Pons (tissue), 1 donor: ENCODE data around the gene ATXN2.
"Not testable (repeated sequence)": the region's sequence is repeated elsewhere in the genome, so short reads cannot be mapped to it uniquely, and the experiment has no call there.

ENCODE experiments used
- DNase-seq: peaks from one replicate; pipeline ENCODE4 v3.0.0-alpha.2; 2016; ENCODE audit warnings: low spot score

Gene ATXN2

DNA sequence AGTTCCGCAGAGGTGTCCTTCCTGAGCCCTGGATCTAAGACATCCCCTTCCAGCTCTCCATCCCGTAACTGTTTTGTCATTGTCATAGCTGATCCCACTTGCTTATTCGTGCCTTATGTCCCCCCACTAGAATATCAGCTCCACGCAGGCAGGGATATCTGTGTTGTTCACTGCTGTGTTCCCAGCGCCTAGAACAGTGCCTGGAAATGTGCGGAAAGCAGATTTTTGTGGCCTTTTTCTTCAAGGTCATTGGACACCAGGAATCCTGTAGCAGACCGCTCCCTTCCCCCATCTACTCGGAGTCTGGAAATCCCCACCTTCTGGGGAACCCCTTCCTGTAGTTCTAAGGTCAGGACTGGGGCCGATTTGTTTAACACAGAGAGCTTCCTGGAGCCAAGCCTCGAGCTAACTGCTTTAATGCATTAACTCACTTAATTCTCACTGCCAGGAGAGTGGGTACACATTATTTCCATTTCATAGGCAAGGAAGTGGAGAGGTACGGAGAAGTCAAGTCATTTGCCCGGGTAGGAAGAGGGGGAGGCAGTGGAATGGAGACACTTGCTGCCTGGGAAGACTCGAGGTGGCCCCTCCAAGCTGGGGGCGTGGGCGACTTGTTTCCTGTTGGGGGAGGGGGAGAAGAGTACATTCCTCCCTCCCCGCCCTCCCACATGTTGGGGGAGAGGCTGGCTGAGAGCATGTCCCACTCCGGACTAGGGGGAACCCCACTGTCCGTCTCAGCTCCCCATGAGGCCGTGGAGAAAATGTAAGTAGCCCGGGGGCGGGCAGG, 194.6 kb downstream of the ATXN2 start:
- peak; percentile 24 for DNase-seq

DNA sequence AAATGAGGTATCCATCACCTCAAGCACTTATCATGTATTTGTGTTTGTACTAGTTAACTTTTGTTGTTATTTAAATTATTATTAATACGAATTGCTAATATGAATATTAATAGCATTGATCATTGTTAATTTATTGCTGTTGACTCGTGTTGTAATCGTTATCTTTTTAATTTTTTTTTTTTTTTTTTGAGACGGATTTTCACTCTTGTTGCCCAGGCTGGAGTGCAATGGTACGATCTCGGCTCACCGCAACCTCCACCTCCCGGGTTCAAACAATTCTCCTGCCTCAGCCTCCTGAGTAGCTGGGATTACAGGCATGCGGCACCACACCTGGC, 196.7 kb downstream of the ATXN2 start:
- DNase-seq, result not testable (repeated sequence)
